Measurements from ENCODE around the gene OTX1.

OTX1 gene

DNA sequence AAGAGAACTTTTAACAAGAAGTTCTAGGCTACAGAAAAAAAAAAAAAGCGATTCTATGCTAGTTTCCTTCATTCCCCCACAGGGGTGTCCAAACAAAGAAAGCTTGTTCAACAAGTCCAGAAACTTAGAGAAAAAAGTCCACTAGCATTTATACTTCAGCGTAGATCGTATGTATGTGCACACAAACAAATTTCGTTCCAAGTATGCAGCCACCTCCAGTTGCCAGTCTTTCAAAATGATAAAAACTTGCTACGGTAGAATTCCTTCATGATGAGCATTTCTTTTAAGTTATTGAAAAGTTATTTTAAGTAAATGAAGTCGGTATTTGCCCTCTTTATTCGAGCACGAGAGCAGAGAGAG lies 3.7 kb upstream of the OTX1 start:
- DNase-seq (ENCODE audit: low read depth in 1 of 2, low spot score in 1 of 2): no peak

DNA sequence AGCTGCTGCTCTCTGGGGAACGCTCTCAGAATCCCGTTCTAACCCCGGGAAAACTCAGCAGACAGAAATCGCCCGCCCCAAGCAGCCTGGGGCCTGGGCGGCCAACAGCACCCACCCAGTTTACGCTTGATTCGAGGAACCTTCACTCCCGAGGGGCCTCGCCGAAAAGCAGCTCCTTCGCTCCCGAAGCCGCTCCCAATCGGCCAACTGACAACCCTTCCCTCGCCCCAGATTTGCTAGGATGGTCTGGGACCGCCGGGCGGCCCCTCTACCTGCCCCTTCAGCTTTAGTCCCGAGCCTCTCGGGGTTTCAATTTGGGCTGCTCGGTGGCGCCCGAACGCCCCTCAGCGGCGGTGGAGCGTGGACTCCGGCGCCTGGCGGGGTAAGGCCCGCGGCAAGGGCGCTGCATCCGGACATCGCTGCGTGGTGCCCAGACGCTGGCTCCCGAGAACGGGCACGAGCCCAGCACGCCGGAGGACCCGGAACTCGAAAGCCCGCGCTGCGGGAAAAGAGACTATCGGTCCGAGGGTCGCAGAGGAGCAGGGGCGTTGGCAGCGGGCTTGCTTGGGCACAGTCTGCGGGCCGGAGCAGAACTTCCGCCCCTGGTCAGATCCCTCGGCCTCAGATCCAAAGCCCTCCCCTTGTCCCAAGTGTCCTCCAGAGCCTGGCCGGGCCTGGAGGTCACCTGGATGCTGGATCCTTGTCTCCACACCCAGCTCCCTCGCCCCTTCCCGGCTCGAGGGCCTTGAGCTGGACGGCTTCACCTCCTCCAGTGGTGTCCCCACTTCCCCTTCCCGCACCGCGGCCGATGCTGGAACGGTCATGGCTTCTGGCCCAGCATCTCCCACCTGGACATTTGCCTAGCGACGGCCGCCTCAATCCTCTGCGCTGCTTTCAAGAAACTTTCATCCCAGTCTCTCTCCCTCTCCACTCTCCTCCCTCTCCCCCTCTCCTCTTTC lies 3.0 kb upstream of the OTX1 start:
- DNase-seq (ENCODE audit: low read depth in 1 of 2, low spot score in 1 of 2): peak in 1 of 2 donors; percentile 0

DNA sequence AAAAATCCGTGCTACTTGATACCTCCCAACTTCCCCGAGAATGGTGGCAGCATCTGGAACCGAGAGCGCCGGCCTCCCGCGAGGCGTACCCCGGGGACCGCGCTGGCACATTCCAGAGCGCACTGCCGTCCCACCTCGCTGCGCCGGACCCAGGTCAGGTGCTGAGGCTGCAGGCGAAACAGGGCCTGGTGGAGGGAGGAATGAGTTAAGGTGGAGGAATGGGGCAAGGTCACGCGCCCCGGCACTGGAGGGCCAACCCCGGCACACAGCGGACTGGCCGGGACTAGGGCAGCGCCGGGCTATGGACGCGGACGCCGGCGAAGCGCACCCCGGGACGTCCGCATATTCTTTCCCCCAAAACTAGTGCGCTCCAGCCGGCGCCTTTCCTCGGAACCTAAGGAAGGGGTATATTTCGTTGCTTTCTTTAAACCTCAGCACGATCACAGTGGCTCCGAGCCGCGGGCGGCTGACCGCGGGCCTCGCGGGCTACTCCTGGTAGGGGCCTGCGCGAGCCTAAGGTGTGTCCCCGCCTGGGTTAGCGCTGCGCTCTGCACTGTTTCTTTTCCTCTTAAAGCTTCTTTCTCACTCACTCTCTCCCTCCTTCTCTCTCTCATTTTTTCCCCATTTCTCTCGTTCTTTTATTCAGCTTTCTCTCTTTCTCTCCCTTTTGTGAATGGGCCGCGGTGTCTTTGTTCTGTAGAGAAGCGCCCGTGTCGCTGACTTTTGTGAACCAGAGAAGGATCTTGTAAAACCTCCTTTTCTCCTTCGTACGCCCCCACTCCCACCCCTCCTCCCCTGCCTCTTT lies 2.1 kb upstream of the OTX1 start:
- DNase-seq (ENCODE audit: low read depth in 1 of 2, low spot score in 1 of 2): no peak

DNA sequence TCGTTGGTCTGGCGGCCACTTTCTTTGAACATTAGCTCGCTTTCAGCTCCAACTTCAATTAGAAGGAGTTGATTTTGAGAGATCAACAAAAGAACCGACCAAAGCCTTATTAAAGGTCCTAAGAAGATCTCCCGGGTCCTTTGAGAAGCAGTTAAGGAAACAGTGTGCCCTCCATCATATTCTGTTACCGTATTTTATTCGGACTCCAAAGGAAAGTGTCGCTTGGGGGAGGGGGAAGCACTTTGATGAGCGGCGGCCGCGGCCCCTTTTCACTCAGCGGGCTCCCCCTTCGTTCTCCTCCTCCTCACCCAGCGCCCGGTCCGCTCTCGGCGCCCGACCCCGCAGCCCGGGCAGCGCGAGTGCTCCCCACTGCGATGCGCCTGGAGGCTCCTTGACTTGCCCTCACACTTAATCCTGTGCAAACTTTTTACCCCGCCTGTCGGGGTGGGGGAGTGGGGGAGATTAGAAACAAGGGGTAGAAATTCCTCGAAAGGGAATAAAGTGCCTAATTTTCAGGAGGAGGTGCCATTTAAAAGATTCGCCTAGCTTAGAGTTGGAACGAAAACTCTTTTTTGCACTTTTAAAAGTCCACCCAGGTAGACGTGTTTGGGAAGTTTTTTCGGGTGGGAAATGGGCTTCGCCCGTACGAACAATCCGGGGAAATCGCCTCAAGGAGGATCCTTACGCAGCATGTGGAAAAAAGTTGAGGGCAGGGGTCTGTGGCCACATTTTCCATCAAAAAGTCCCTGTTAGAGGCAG lies 1.2 kb upstream of the OTX1 start:
- DNase-seq (ENCODE audit: low read depth in 1 of 2, low spot score in 1 of 2): no peak

DNA sequence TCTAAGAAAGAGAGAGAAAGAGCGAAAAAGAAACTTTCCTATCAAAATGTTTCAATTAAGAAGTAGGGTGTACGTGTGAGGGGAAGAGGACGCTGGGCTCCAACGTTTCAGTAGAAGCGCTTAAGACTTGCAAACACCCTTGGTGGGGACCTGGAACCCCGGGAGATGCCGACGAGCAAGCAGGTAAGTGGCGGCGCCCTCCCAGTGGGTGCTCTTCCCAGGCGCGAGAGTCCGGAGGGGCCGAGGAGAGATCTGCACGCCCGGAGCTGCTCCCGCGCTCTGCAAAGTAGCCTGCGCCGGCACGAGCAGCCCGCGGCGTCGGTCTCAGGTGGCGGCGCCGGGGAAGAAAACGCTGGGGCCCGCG lies 678 bp upstream of the OTX1 start:
- DNase-seq (ENCODE audit: low read depth in 1 of 2, low spot score in 1 of 2): peak in 1 of 2 donors; percentile 2

DNA sequence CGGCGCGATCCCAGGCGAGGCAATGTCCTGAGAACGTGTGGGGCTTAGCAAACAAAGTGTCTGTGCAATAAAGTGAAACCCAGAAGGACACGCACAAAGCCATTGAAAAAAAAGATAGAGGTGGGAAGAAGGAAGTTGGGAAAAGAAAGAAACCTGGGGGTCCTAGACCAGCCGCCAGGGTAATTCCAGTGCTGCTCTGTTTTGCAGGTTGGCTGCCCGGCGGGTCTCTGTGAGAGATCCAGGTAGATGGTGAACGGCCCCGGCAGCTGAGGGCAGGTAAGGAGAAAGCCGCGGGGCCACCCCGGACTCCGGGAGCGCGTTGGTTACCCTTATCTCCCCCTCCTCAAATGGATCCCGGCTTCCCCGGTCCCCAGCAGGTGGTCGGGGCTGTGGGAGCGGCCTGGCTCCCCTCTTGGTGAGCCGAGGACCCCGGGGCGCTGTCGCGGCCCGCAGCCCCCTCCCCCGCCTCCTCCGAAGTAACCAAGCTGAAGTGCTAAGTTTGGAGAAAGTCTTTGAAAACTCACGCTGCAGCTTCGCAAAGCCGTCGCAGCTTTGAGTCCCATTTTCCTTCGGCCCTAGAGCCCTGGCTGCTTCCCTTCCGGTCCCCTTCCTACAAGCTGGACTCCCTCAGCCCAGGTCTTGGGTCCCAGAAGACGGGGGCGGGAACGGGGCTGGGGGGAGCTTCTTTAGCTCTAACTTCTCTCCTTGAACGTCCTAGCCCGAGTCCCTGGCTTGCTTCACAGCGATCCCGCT lies 588 bp downstream of the OTX1 start:
- peak in 1 of 2 donors; percentile 1 for DNase-seq (ENCODE audit: low read depth in 1 of 2, low spot score in 1 of 2)

DNA sequence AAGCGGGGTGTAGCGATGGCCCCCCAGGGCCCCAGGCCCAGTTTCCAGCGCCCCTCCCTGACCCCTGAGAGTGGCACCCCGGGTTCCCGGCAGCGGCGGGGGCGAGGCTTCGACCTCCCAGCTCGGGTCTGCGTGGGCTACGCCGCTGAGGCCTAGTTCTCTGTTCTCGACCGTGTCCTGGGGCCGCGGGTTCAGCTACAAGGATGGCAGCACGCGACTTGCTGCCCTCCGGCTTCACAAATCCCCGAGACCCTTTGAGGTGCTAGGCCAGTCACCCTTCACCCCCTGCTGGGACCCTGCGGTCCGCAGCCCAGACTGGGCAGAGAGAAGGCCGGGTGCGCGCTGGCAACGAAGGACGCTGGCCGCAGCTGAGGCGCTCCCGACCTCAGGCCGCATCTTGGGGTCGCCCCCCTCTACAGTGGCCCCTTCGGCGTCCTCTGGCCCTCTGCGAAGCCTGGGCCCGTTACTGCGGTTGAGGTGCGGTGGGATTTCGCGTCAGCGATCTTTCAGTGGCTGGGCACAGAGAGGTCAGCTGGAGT lies 1.2 kb downstream of the OTX1 start:
- DNase-seq (ENCODE audit: low read depth in 1 of 2, low spot score in 1 of 2): no peak

DNA sequence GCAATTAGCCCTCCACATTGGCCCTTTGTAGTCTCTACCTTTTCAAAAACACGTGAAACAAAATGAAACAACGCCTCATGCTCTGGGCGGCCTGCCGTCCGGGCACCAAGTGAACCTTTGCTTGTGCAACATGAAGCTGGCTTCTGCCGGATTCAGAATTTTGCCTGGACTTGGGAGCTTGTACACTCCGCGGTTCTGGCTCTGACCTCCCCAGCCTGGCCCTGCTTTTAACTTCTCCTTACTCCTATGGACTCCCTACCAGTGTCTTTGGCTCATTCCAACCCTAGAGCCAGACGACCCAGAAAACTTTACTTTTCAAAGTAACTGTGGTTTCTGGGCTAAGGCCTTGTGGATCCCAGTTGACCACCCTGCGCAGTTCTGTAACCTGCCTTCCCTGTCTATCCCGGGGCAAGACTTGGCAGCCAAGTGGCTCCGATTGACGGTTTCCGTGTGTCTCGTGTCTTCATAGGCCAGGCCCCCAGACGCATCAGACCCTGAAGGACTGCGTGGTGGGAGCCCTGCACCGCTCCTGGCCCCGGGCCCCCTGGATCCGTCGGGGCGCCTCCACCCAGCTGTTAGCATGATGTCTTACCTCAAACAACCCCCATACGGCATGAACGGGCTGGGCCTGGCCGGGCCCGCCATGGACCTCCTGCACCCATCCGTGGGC lies 1.9 kb downstream of the OTX1 start:
- DNase-seq (ENCODE audit: low read depth in 1 of 2, low spot score in 1 of 2): no peak

DNA sequence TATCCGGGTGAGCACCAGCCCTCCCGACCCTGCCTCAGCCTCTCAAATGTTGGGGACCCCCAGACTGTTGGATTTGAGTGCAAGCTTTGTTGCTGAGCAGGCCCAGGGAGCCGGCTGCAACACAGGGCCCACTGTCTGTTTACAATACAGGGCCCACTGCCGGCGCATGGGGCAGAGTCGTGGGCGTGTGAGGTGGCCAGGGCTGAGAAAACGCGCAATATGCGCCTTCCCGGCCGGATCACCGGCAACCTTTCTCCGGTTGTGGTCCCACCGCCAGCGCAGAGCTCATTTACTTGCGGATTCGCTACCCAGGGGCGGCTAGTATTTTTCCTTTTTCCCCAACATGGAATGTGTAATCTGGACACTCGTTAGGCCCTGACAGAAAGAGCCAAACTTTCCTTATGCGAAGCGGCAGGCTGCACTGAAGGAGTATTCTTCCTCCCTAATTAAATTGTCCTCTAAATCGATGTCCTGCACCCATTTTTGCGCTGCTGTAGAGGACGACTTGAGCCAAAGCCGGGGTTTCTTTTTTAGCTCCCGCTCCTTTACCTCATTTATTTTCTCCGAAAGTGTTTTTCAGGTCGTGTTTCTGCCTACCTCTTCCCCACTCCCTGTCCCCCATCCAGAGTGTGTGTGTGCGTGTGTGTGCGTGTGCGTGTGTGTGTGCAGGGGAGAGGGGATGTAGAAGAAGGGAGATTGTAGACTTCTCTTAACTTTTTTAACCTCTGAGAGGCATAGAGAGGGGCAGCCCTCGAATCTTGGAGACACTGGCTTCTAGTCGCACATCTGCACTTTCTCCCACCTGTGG lies 2.7 kb downstream of the OTX1 start:
- DNase-seq (ENCODE audit: low read depth in 1 of 2, low spot score in 1 of 2): no peak

DNA sequence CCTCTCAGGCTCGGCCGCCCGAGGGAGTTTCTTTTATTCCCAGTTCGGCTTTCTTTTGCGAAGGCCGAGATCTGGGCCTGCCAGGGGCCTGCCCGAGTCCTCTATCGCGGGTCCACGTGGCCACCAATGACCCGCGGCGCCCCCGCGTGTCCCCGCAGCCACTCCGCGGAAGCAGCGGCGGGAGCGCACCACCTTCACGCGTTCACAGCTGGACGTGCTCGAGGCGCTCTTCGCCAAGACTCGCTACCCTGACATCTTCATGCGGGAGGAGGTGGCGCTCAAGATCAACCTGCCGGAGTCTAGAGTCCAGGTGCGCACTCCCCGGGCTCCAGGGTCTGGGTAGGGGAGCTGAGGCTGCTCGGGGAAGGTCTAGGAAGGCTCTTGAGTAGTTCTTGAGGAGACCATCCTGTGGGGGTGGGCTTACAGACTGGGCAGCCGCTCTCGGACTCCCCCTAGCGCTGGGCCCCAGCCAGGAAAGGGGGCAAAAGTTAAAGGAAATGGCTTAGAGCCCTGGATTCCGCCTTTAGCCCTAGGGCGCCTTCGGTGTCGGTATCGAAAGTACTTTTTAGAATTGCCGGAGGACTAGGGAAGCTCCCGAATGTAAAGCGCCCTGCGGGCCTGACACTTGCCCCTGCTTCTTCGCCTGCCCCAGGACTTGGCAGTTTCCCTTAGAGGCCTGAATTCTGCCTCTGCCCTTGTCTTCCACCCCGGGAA lies 3.4 kb downstream of the OTX1 start:
- peak in 1 of 2 donors; percentile 1 for DNase-seq (ENCODE audit: low read depth in 1 of 2, low spot score in 1 of 2)

DNA sequence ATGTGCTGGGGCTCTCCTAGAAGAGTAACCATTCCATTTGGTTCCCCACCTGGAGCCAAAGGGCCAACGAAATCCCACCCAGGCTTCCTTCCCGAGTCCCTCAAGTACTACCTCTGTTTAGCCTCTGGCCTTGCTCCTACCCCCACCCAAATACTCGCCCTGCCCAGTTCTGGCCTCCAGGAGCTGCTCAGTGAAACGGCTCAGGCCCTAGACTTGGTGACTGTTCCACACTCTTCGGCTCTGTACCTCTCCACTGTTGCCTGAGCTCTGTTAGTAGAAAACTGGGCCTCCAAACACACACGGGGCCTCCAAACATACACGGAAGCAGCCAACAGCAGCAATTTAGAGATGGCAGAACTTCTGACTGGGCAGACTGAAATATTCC lies 4.2 kb downstream of the OTX1 start:
- DNase-seq (ENCODE audit: low read depth in 1 of 2, low spot score in 1 of 2): no peak

DNA sequence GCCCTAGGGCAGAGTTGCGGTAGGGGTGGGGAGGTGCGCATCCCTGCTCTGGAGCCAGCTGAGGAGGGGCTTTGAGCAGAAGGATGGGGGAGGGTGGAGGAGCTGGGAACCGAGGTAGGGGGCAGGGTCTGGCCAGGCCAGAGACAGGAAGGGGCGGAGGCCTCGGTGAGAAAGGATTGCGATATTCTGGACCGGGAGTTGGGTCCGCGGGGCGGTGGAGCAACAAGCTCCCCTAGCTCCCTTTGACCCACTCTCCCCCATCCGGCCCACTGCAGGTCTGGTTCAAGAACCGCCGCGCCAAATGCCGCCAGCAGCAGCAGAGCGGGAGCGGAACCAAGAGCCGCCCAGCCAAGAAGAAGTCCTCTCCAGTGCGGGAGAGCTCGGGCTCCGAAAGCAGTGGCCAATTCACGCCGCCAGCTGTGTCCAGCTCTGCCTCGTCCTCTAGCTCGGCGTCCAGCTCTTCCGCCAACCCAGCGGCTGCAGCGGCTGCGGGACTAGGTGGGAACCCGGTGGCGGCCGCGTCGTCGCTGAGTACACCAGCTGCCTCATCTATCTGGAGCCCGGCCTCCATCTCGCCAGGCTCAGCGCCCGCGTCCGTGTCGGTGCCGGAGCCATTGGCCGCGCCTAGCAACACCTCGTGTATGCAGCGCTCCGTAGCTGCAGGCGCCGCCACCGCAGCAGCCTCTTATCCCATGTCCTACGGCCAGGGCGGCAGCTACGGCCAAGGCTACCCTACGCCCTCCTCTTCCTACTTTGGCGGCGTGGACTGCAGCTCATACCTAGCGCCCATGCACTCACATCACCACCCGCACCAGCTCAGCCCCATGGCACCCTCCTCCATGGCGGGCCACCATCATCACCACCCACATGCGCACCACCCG lies 4.8 kb downstream of the OTX1 start:
- DNase-seq (ENCODE audit: low read depth in 1 of 2, low spot score in 1 of 2): no peak

DNA sequence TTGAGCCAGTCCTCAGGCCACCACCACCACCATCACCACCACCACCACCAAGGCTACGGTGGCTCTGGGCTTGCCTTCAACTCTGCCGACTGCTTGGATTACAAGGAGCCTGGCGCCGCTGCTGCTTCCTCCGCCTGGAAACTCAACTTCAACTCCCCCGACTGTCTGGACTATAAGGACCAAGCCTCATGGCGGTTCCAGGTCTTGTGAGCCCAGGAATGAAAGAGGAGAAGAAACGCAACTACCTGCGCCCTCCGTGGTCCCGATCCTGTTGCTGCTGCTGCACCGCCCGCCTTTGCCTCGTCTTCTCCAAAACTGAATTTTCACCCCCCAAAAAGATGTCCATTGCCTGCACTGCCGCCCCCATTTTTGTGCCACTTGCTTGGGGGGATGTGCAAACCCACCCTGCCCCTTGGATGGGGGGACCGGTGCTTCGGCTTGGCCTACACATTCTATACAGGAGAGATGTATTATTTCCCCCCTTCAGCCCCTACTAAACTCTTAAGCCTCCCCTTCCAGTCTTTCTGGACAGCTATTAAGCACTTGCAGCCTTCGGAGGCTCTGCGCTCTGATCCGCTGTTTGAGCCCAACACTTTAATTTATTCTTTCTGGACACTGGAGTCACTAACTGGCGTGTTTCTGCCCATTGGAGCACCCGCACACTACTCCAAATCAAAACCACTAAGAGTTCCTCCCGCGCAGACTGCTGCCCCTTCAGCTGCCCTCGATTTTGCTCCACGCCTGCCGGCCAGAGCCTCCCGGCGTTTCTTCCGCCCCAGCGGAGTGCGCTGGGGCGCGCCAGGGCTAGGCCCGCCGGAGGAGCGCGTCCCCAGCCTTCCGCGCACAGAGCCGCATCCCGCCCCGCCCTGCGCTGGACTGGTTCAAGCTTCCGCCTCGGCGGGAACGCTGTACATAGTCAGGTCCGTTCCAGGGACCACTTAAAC lies 5.7 kb downstream of the OTX1 start:
- DNase-seq (ENCODE audit: low read depth in 1 of 2, low spot score in 1 of 2): peak in 1 of 2 donors; percentile 0

DNA sequence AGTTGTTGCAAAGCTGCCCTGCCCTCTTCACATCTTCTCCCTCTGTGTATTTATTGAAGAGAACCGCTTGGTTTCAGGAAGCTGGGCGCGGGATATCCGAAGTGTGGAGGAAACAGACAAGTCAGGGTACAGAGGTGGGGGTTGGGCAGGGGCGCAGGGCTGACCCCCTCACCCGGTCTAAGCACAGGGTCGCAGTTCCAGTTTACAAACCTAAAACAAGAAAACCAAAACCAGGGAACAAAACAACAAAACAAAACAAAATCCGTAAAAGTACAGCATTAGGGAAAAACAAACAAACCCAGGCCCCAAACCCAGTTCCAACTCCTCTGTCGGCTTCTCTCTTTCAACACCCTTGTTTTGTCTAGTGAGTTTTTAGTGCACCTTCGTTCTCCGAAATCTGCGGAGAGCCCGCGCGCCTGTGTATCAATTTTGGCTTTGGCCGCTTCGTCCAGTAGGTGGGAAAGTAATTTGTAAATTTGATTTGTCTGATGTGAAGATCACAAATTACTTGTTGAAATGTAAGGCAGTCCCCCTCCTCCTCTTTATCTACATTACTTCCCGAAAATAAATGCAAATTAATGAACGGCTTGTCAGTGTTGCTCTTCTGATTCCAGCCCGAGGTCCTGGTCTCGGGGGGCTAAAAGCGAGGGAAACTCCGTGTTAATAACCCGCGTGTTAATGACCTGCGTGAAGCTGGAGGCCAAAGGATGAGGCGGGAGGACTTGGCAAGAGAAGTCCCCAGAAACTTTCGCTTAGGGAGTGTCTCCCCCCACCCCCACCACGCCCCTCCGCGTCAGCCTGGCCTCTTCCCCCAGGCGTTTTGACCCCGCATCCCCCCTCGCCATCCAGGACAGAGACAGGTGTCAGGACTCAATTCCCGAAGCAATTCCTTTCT lies 6.9 kb downstream of the OTX1 start:
- no peak for DNase-seq (ENCODE audit: low read depth in 1 of 2, low spot score in 1 of 2)

DNA sequence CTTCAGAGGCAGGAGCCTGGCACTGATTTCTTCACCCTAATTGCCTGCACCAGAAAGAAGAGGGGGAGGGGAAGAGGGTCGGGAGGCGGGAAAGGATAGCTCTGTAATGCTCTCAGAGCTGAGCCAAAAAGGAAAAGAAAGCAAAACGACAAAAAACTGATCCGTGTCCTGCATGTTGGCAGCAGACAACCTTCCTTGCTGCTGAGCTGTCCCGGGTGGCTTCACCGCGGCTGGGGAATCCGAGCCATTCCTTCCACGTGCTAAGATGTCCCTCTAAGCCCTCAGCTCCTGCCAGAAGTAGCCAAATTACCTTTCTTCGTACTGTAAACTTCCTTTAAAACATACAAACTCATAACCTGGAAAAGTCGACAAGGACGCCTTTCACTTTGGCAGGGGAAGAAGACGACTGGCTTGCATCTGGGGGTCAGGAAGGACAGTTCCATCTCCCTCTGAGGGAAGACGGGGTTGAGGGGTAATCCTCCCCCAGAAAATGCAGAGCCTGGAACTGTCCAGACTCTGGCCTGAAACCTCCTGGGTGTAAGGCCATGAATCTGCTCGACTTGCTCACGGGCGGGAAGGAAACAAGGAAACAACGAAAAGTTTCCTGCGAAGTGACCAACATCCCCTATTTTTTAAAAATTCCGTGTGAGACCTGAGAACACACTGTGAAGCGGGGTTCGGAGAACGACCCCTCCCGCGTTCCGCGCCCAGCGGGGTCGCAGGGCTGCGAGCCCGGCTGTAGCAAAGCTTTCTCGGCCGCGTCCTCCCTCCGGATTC lies 7.7 kb downstream of the OTX1 start:
- peak in 1 of 2 donors; percentile 0 for DNase-seq (ENCODE audit: low read depth in 1 of 2, low spot score in 1 of 2)
